ENCODE measurements around the gene RTBDN.

Gene RTBDN

GRCh38 chr19:12785431-12786031, 48.8 kb downstream of the RTBDN start:
- ChIA-PET POLR2A (no interaction called here), CTCF (no interaction called here)
- no peak for DNase-seq (ENCODE audit: extremely low spot score)
- TF ChIP-seq L3MBTL2 (conservative IDR thresholded peaks at IDR 0.05) (no peak), HDGF (IDR thresholded peaks at IDR 0.05; ENCODE audit: borderline replicate concordance) (no peak)

DNA sequence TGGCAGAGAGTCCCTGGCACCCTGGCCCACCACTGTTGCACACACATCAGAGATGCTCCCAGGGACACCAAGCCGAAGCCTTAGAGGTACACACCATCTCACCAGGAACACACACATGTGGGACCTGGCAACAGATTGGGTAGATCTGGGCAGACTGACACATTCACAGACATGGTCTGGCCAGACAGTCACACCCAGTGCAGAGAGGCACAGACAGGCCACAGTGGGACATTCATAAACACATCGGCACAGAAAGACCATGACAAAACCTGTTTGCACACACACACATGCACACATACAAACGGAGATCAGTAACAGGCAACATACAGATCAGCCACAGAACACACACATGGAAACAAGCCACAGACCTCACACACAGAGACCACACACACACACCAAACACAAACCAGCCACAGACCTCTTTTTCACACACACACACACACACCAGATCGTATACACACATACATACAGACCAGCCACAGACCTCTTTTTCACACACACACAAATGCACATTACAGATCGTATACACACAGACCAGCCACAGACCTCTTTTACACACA, 49.4 kb downstream of the RTBDN start:
- ChIA-PET CTCF (no interaction called here), POLR2A (no interaction called here)
- DNase-seq (ENCODE audit: extremely low spot score), result no peak
- TF ChIP-seq TARDBP (IDR thresholded peaks at IDR 0.05) (peak; percentile 71), BHLHE40 (IDR thresholded peaks at IDR 0.05; ENCODE audit: borderline replicate concordance) (no peak), SP1 (IDR thresholded peaks at IDR 0.05) (no peak), ELF4 (IDR thresholded peaks at IDR 0.05) (no peak)

DNA sequence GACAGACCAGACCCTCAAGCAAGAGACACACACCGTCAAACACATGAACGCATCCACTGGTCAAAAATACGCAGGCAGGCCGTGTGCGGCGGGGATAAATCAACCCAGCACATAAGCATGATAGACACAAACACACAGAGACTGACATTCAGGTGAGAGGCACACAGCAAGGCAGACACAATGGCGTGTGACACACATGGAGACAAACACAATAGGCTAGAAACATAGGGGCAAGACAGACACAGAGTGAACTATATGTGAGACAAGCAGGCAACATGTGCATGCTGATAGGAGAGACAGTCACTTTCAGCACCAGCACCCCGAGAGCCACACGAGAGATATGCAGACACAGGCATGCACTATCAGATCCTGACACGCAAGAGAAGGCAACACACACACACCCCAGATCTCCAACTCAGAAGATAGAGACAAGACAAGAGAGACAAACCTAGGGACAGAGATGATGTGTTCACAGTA, 49.9 kb downstream of the RTBDN start:
- ChIA-PET POLR2A (no interaction called here), CTCF (no interaction called here)
- TF ChIP-seq LEF1 (IDR thresholded peaks at IDR 0.05; ENCODE audit: borderline replicate concordance), result no peak
- TF ChIP-seq FOXM1 (IDR thresholded peaks at IDR 0.05; ENCODE audit: borderline replicate concordance), result no peak
- no peak for DNase-seq (ENCODE audit: extremely low spot score)

DNA sequence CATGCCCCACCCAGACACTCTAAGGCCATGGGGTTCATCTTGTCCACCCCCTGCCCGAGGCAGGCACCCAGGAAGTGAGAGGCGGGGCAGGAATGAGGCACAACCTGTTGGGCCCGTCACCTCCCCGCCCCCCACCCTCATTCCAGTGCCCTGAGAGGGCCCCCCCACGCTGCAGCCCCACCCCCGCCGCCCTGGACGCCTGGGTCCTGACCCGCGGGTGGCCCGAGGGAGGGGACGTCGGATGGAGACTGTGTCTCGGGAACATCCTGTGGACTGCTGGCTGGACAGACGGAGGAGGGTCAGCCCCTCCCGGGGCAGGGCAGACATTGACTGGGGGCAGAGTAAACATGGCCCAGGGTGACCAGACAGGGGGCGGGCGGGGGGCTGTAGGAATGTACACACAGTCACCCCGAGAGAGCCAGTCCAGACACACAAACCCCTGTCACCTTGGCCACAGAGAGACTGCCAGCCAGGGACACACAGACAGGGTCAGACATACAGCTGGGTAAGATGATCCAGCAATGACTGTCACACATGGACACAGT, 50.5 kb downstream of the RTBDN start:
- ChIA-PET POLR2A (interaction anchor here (2.6 kb wide), 1 partner anchor 8 kb away, joined by 26 read pairs; the partner anchor contains the start of gene JUNB), CTCF (interaction anchor here (1.3 kb wide), 1 partner anchor 12 kb away, joined by 3 read pairs; no protein-coding TSS in a partner anchor)
- no peak for TF ChIP-seq NFRKB (IDR thresholded peaks at IDR 0.05)
- no peak for TF ChIP-seq ZNF384 (IDR thresholded peaks at IDR 0.05)
- no peak for TF ChIP-seq SUZ12 (IDR thresholded peaks at IDR 0.05)
- no peak for TF ChIP-seq SP1 (IDR thresholded peaks at IDR 0.05)
- TF ChIP-seq HDGF (IDR thresholded peaks at IDR 0.05; ENCODE audit: borderline replicate concordance), result no peak
- no peak for DNase-seq (ENCODE audit: extremely low spot score)

GRCh38 chr19:12783291-12783848, 51.0 kb downstream of the RTBDN start:
- POLR2A ChIA-PET, result interaction anchor here (2.6 kb wide), 1 partner anchor 9 kb away, joined by 26 read pairs; the partner anchor contains the start of gene JUNB
- DNase-seq (ENCODE audit: extremely low spot score), result no peak
- CTCF ChIA-PET, result interaction anchor here (0.9 to 1.3 kb wide), 3 partner anchors 9 to 26 kb away, joined by 3 read pairs; no protein-coding TSS in a partner anchor
- TF ChIP-seq HDGF (IDR thresholded peaks at IDR 0.05; ENCODE audit: borderline replicate concordance) (no peak), SUZ12 (IDR thresholded peaks at IDR 0.05) (no peak), TARDBP (IDR thresholded peaks at IDR 0.05) (no peak), FOXA1 (IDR thresholded peaks at IDR 0.05) (no peak), L3MBTL2 (conservative IDR thresholded peaks at IDR 0.05) (no peak), ARNT (IDR thresholded peaks at IDR 0.05) (no peak), BHLHE40 (IDR thresholded peaks at IDR 0.05; ENCODE audit: borderline replicate concordance) (no peak), FOXK2 (IDR thresholded peaks at IDR 0.05) (no peak), NFRKB (IDR thresholded peaks at IDR 0.05) (no peak), ELF4 (IDR thresholded peaks at IDR 0.05) (no peak), LEF1 (IDR thresholded peaks at IDR 0.05; ENCODE audit: borderline replicate concordance) (no peak), FOXM1 (IDR thresholded peaks at IDR 0.05; ENCODE audit: borderline replicate concordance) (no peak), SP1 (IDR thresholded peaks at IDR 0.05) (no peak), ZNF384 (IDR thresholded peaks at IDR 0.05) (no peak), CTBP1 (IDR thresholded peaks at IDR 0.05; ENCODE audit: borderline replicate concordance) (no peak)
- TF ChIP-seq, protein P1, sequence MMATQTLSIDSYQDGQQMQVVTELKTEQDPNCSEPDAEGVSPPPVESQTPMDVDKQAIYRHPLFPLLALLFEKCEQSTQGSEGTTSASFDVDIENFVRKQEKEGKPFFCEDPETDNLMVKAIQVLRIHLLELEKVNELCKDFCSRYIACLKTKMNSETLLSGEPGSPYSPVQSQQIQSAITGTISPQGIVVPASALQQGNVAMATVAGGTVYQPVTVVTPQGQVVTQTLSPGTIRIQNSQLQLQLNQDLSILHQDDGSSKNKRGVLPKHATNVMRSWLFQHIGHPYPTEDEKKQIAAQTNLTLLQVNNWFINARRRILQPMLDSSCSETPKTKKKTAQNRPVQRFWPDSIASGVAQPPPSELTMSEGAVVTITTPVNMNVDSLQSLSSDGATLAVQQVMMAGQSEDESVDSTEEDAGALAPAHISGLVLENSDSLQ (IDR thresholded peaks at IDR 0.05), result no peak

- POLR2A ChIA-PET, result interaction anchor here (2.6 kb wide), 1 partner anchor 10 kb away, joined by 26 read pairs; the partner anchor contains the start of gene JUNB
- DNase-seq (ENCODE audit: extremely low spot score), result no peak
- CTCF ChIA-PET, result interaction anchor here (0.6 to 1.4 kb wide), 5 partner anchors 10 to 25 kb away, joined by 3 to 5 read pairs (median 3); no protein-coding TSS in a partner anchor
- TF ChIP-seq ARNT (IDR thresholded peaks at IDR 0.05) (no peak), LEF1 (IDR thresholded peaks at IDR 0.05; ENCODE audit: borderline replicate concordance) (0 out of 2 replicates have a peak, but pooled peaks have one; percentile 52), NFRKB (IDR thresholded peaks at IDR 0.05) (no peak), L3MBTL2 (conservative IDR thresholded peaks at IDR 0.05) (peak; percentile 63; the same call in 1 of the 2 replicates), FOXM1 (IDR thresholded peaks at IDR 0.05; ENCODE audit: borderline replicate concordance) (peak; percentile 93), TARDBP (IDR thresholded peaks at IDR 0.05) (peak; percentile 98), SUZ12 (IDR thresholded peaks at IDR 0.05) (no peak)
- TF ChIP-seq, protein P1 (IDR thresholded peaks at IDR 0.05), result no peak
Measured at GRCh38 chr19:12782424-12783290, 51.7 kb downstream of the RTBDN start.
